H7 (cell line): Measurements from ENCODE around the gene PTPRM. TPM values are rescaled to one million over a fixed set of nuclear protein-coding genes. Genes with fewer than 3 reads are reported as not detected.
"Not testable (repeated sequence)": the region's sequence is repeated elsewhere in the genome, so short reads cannot be mapped to it uniquely, and the experiment has no call there.

Source experiments
- DNase-seq: peaks from one replicate; pipeline ENCODE4 v3.0.0; 2012
- H3K27me3 ChIP-seq: 2 replicates; pipeline ENCODE4 v1.6.0; 2011; ENCODE audit warnings: mild to moderate bottlenecking, low read length; ENCODE audit not compliant: control insufficient read depth, insufficient read depth
- H3K36me3 ChIP-seq: replicated peaks from 2 replicates; pipeline ENCODE4 v1.5.1; 2011; ENCODE audit warnings: low read length; ENCODE audit not compliant: control insufficient read depth, insufficient read depth
- H3K4me3 ChIP-seq: 2 replicates; pipeline ENCODE4 v1.5.1; 2011; ENCODE audit warnings: low read depth, mild to moderate bottlenecking, control low read depth, low read length, moderate library complexity; ENCODE audit not compliant: insufficient read depth
- total RNA-seq: library from RNA; depleted of rRNA; stranded (reverse); fragments of >200 nt; shearing (Covaris generic); gene quantifications from 2 replicates; pipeline ENCODE4 v1.2.3, GENCODE V29; 2014

The PTPRM gene
- total RNA-seq, 1 experiment from 2014 or later: 14.4 TPM

GRCh38 chr18:8443505-8443904 is 876.4 kb downstream of the PTPRM start:
- no peaks in the 10 kb centered on the region for H3K27me3 ChIP-seq
- no peak overlapping the region for H3K4me3 ChIP-seq
- H3K36me3 ChIP-seq: no peaks in the 10 kb centered on the region
- DNase-seq: no peak

GRCh38 chr18:8446936-8447335 is 879.8 kb downstream of the PTPRM start:
- H3K27me3 ChIP-seq, H3K36me3 ChIP-seq, DNase-seq, H3K4me3 ChIP-seq: not testable (repeated sequence)

GRCh38 chr18:8448130-8448529 is 881.0 kb downstream of the PTPRM start:
- H3K4me3 ChIP-seq: no peak overlapping the region
- no peaks in the 10 kb centered on the region for H3K27me3 ChIP-seq
- DNase-seq: no peak
- no peaks in the 10 kb centered on the region for H3K36me3 ChIP-seq

- no peak overlapping the region for H3K4me3 ChIP-seq
- peak; percentile 81 for DNase-seq
Measured at GRCh38 chr18:8450013-8450412, 882.9 kb downstream of the PTPRM start.

GRCh38 chr18:8450898-8451665 is 884.0 kb downstream of the PTPRM start:
- Histone ChIP-seq H3K27me3 (no peaks in the 10 kb centered on the region), H3K36me3 (no peaks in the 10 kb centered on the region), H3K4me3 (no peak overlapping the region)
- peak; percentile 41 for DNase-seq

More at GRCh38 chr18:8450013-8450412, 882.9 kb downstream of the PTPRM start:
- H3K36me3 ChIP-seq: no peaks in the 10 kb centered on the region
- H3K27me3 ChIP-seq: no peaks in the 10 kb centered on the region

GRCh38 chr18:8453528-8453927 is 886.4 kb downstream of the PTPRM start:
- H3K27me3 ChIP-seq: no peaks in the 10 kb centered on the region
- H3K36me3 ChIP-seq: no peaks in the 10 kb centered on the region
- DNase-seq: no peak
- no peak overlapping the region for H3K4me3 ChIP-seq

GRCh38 chr18:8454136-8454535 is 887.0 kb downstream of the PTPRM start:
- DNase-seq: no peak
- Histone ChIP-seq H3K36me3 (no peaks in the 10 kb centered on the region), H3K4me3 (no peak overlapping the region), H3K27me3 (no peaks in the 10 kb centered on the region)

- H3K4me3 ChIP-seq: no peak overlapping the region
- no peak for DNase-seq
- no peaks in the 10 kb centered on the region for H3K27me3 ChIP-seq
- no peaks in the 10 kb centered on the region for H3K36me3 ChIP-seq
Measured at GRCh38 chr18:8455661-8456614, 888.8 kb downstream of the PTPRM start.
